Common myeloid progenitor, CD34-positive (primary cell): ENCODE data around the gene ESR1.
"Not testable (repeated sequence)": the region's sequence is repeated elsewhere in the genome, so short reads cannot be mapped to it uniquely, and the experiment has no call there.

Experiments
- CTCF ChIA-PET: fragments of 350-600 bp; sonication (Branson Sonifier 250); formaldehyde crosslinking; loops from one replicate; lab custom pipeline; 2021; ENCODE audit warnings: antibody characterized with exemption; lab: Charles Lee
- POLR2A ChIA-PET: fragments of 350-600 bp; sonication (Branson Sonifier 250); formaldehyde crosslinking; loops from one replicate; lab custom pipeline; 2021; ENCODE audit warnings: antibody characterized with exemption; lab: Charles Lee
- DNase-seq, 3 donors: peaks; one replicate each; pipeline versions ENCODE4 v3.0.0 to v3.0.0-alpha.2; 2013
- H3K27ac ChIP-seq, 2 experiments: 1 replicate in 1 of 2; 2 replicates in 1 of 2; pipeline ENCODE4 v1.7.0; 2013; ENCODE audit warnings: inconsistent platforms in 2 of 2, low read length in 2 of 2, mild to moderate bottlenecking in 2 of 2, low read depth in 1 of 2, moderate library complexity in 1 of 2; ENCODE audit not compliant: severe bottlenecking in 2 of 2, insufficient read depth in 1 of 2, poor library complexity in 1 of 2
- H3K27me3 ChIP-seq, 5 experiments: replicated peaks in 2 of 5; 1 replicate in 3 of 5; 2 replicates in 2 of 5; pipeline versions ENCODE4 v1.6.1 to v1.7.0; 2013; ENCODE audit warnings: low read length in 4 of 5, mild to moderate bottlenecking in 2 of 5, moderate library complexity in 2 of 5, inconsistent platforms in 1 of 5; ENCODE audit not compliant: insufficient read depth in 5 of 5, control insufficient read depth in 4 of 5
- H3K36me3 ChIP-seq, 4 experiments: 1 replicate in 2 of 4; 2 replicates in 2 of 4; pipeline versions ENCODE4 v1.6.1 to v1.7.0; 2013; ENCODE audit warnings: low read length in 3 of 4, control low read depth in 1 of 4, mild to moderate bottlenecking in 1 of 4; ENCODE audit not compliant: control insufficient read depth in 4 of 4, insufficient read depth in 4 of 4
- H3K4me1 ChIP-seq, 4 experiments: 1 replicate in 3 of 4; 2 replicates in 1 of 4; pipeline versions ENCODE4 v1.6.1 to v1.7.1; 2013; ENCODE audit warnings: low read length in 3 of 4, mild to moderate bottlenecking in 3 of 4, control low read depth in 1 of 4, inconsistent platforms in 1 of 4, moderate library complexity in 1 of 4; ENCODE audit not compliant: control insufficient read depth in 4 of 4, insufficient read depth in 4 of 4; ENCODE audit errors: control extremely low read depth in 1 of 4
- H3K4me3 ChIP-seq, 7 experiments: 1 replicate in 4 of 7; 2 replicates in 3 of 7; pipeline versions ENCODE4 v1.5.1 to v1.7.0; 2013; ENCODE audit warnings: mild to moderate bottlenecking in 7 of 7, low read length in 6 of 7, moderate library complexity in 6 of 7, inconsistent platforms in 2 of 7, low read depth in 2 of 7, control low read depth in 1 of 7; ENCODE audit not compliant: insufficient read depth in 4 of 7, control insufficient read depth in 1 of 7; ENCODE audit errors: extremely low read depth in 1 of 7
- H3K9me3 ChIP-seq, 5 experiments: 1 replicate in 4 of 5; 2 replicates in 1 of 5; pipeline versions ENCODE4 v1.6.1 to v1.7.1; 2013; ENCODE audit warnings: low read length in 4 of 5, mild to moderate bottlenecking in 2 of 5, inconsistent platforms in 1 of 5, low read depth in 1 of 5, moderate library complexity in 1 of 5; ENCODE audit not compliant: control insufficient read depth in 4 of 5, insufficient read depth in 2 of 5; ENCODE audit errors: control extremely low read depth in 1 of 5
- WGBS: methylation state at CpG from one replicate; pipeline ENCODE4 v1.1.5; 2013; ENCODE audit not compliant: insufficient coverage; 5-methylcytosine and 5-hydroxymethylcytosine counted together

ESR1 gene

DNA sequence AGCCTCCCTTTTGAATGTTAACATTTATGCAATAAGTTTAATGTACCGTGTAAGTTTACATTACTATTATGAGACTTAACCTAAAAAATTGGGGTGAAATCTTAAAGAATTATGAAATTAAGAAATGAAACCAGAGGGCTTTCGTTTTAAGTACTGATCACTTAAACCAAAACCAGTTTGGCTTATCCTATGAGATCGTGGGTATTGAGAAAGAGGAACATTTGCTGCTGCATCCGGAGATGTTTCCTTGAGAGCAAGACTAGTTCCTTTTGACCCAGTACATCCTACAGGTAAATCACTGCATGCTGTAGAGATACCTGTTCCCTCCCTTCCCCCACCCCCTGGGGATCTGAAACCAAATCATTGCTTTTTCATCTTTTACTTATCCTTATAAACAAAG lies 201.3 kb downstream of the ESR1 start:
- ChIA-PET POLR2A (no interaction called here), CTCF (no interaction called here)
- Histone ChIP-seq H3K4me3 (no peak overlapping the region), H3K27ac (no peak overlapping the region), H3K27me3 (no peaks in the 10 kb centered on the region), H3K4me1 (no peaks in the 10 kb centered on the region), H3K9me3 (no peaks in the 10 kb centered on the region), H3K36me3 (no peaks in the 10 kb centered on the region)
- WGBS = 87% methylated on average over 3 of the region's 4 CpGs
- DNase-seq = no peak

DNA sequence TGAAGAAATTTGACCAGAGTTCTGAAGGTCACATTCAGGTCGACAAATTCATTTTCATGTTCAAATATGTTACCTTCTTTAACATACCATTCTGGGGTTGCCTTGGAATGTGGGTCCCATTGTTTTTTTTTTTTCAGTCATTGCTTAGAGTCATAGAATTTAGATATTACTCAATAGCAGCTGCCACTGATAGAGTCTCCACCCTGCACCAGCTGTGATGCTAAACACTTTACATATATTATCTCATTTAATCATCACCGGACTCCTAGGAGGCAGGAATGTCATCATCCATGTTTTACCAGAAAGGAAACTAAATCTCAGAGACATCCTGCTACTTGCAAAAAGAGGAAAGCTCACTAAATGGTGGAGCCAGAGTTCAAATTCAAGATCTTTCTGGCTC lies 204.7 kb downstream of the ESR1 start:
- H3K27ac ChIP-seq = no peak overlapping the region
- 100% methylated on average over 1 of the region's 2 CpGs for WGBS
- peaks cover 0 to 2% (median 0%) of the 10 kb centered on the region in 4 experiments for H3K36me3 ChIP-seq
- no peak for DNase-seq
- CTCF ChIA-PET = interaction anchor here (1.5 kb wide), 1 partner anchor 13 kb away, joined by 3 read pairs; no protein-coding TSS in a partner anchor
- H3K27me3 ChIP-seq = no peaks in the 10 kb centered on the region
- H3K4me3 ChIP-seq = no peak overlapping the region
- no peaks in the 10 kb centered on the region for H3K9me3 ChIP-seq
- POLR2A ChIA-PET = no interaction called here
- H3K4me1 ChIP-seq = no peaks in the 10 kb centered on the region

DNA sequence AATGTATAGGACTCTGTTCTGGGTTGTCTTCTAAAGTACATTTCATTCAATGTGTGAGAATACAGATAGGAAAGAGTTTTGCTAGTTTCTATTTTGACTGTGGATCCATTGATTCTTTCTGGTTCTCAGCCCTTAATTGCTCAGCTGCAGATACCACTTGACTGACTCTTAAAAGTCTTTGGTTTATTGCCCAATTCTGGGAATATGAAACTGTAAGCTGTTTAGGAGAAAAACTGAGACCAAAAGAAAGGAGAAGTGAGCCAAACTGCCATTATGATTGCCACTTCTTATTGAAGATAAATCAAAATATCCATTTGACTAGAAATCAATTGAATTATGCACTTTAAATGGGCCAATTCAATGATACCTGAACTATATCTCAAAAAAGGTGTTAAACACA lies 211.4 kb downstream of the ESR1 start:
- POLR2A ChIA-PET = no interaction called here
- H3K9me3 ChIP-seq = peaks cover 0 to 3% (median 2%) of the 10 kb centered on the region in 5 experiments
- H3K36me3 ChIP-seq = peaks cover 0 to 2% (median 0%) of the 10 kb centered on the region in 4 experiments
- H3K27ac ChIP-seq = no peak overlapping the region
- H3K4me3 ChIP-seq = no peak overlapping the region
- no peak for DNase-seq
- H3K27me3 ChIP-seq = no peaks in the 10 kb centered on the region
- no peaks in the 10 kb centered on the region for H3K4me1 ChIP-seq
- CTCF ChIA-PET = no interaction called here

DNA sequence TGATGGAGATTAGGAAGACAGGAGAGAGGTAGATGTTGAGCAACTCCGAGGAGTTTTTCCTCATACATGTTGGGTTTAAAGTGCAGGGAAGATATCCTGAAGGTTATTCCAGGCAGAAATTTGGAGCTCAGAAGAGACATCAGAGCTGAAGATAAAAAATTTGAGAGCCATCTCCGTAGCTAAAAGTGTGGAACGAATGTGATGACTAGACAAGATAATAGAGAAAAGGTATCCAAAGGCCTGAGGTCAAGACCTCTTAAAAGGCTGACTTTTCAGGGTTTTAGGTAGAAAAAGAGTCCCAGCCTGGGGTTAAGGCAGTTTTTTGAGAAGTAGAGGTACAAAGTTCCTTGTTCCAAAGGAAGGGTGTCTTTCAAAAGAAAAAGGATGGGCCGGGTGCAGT lies 214.8 kb downstream of the ESR1 start:
- WGBS = 97% methylated on average over 4 of the region's 4 CpGs
- CTCF ChIA-PET = no interaction called here
- peaks cover 0 to 3% (median 2%) of the 10 kb centered on the region in 5 experiments for H3K9me3 ChIP-seq
- H3K27ac ChIP-seq = no peak overlapping the region
- peaks cover 0 to 3% (median 0%) of the 10 kb centered on the region in 4 experiments for H3K4me1 ChIP-seq
- POLR2A ChIA-PET = no interaction called here
- no peak overlapping the region for H3K4me3 ChIP-seq
- H3K27me3 ChIP-seq = no peaks in the 10 kb centered on the region
- DNase-seq = no peak
- no peaks in the 10 kb centered on the region for H3K36me3 ChIP-seq

DNA sequence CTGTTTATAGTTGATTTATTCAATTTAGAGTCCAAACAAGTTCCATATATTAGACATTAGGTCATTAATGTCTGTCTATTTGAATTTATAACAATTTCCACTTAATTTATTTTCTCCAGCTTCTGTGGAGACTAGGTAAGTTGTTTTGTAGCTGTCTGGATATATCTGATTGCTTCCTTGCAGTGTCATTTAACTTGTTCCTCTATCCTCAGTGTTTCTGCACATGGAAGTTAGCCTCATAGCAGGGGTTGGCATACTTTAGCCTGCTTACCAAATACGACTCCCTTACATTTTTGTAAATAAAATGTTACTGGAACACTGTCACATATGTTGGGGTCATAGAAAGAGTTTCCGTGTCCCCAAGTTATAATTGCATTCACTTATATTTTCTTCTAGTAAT lies 216.1 kb downstream of the ESR1 start:
- POLR2A ChIA-PET = no interaction called here
- Histone ChIP-seq H3K36me3 (no peaks in the 10 kb centered on the region), H3K4me3 (no peak overlapping the region), H3K9me3 (peaks cover 0 to 3% (median 2%) of the 10 kb centered on the region in 5 experiments), H3K4me1 (peaks cover 0 to 3% (median 0%) of the 10 kb centered on the region in 4 experiments), H3K27me3 (no peaks in the 10 kb centered on the region), H3K27ac (no peak overlapping the region)
- DNase-seq = no peak
- WGBS = no CpG with 5 or more reads among the region's 2 CpGs
- CTCF ChIA-PET = no interaction called here

DNA sequence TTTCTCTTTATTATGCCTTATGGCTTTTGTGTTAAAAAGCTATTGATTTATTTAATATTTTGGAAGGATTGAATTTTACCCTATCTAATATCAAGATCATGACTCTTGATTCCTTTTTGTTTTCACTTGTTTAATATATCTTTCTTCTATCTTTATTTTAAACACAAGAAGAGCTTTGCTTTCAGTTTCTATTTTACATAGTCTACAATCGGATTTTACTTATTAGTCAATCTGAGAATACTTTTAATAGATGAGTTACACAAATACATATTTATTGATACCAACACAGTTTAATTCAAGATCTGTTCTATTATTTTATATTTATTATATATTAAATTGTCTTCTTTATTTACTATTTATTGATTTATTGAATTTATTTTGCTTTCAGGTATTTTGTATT lies 218.8 kb downstream of the ESR1 start:
- ChIA-PET CTCF (no interaction called here), POLR2A (no interaction called here)
- WGBS = no CpG with 5 or more reads among the region's 1 CpG
- Histone ChIP-seq H3K27ac (peak overlapping the region; percentile 33 to 76), H3K27me3 (no peaks in the 10 kb centered on the region), H3K4me1 (peaks cover 0 to 3% (median 0%) of the 10 kb centered on the region in 4 experiments), H3K9me3 (peaks cover 0 to 3% (median 2%) of the 10 kb centered on the region in 5 experiments), H3K36me3 (no peaks in the 10 kb centered on the region), H3K4me3 (peak overlapping the region in 3 of 7 experiments; percentile 17 to 69 (median 42))
- DNase-seq = peak in 2 of 3 donors; percentile 7 to 26

DNA sequence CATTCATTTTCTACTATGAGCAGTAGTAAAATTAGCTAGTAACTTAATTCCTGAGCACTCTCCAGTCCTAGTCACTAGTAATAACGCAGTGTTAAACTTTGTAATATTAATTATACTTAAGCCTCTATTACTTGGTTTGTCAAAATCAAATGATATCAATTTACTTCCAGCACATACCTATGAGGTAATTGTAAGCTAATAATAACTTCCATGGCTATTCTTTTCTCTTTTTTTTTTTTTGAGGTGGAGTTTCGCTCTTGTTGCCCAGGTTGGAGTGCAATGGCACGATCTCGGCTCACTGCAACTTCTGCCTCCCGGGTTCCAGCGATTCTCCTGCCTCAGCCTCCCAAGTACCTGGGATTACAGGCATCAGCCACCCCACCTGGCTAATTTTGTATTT lies 219.3 kb downstream of the ESR1 start:
- no CpG with 5 or more reads among the region's 6 CpGs for WGBS

More for the DNA sequence above, 219.3 kb downstream of the ESR1 start:
- H3K27ac ChIP-seq, POLR2A ChIA-PET, H3K36me3 ChIP-seq, H3K27me3 ChIP-seq, H3K9me3 ChIP-seq, CTCF ChIA-PET, H3K4me1 ChIP-seq, DNase-seq: not testable (repeated sequence)
- H3K4me3 ChIP-seq = peak overlapping the region in 1 of 7 experiments; percentile 69
